Neutrophil (primary cell): ENCODE data around the gene PITPNC1.

Experiments used
- H3K27ac ChIP-seq: fragments of 200-600 bp; sonication (generic); 2 replicates; pipeline ENCODE4 v1.5.1; 2016; ENCODE audit warnings: mild to moderate bottlenecking, moderate library complexity
- H3K27me3 ChIP-seq: fragments of 200-600 bp; sonication (generic); 2 replicates; pipeline ENCODE4 v1.6.0; 2016; ENCODE audit warnings: mild to moderate bottlenecking
- H3K36me3 ChIP-seq: fragments of 200-600 bp; sonication (generic); 2 replicates; pipeline ENCODE4 v1.5.1; 2017
- H3K4me1 ChIP-seq, 2 experiments: fragments of 200-600 bp in 1 of 2; sonication (generic) in 1 of 2; 1 replicate in 1 of 2; 2 replicates in 1 of 2; pipeline versions ENCODE4 v1.5.1 to v1.6.1; 2013 to 2016; ENCODE audit warnings: low read depth in 1 of 2, low read length in 1 of 2, mild to moderate bottlenecking in 1 of 2, moderate library complexity in 1 of 2; ENCODE audit not compliant: control insufficient read depth in 1 of 2, insufficient read depth in 1 of 2
- H3K4me3 ChIP-seq, 2 experiments: fragments of 200-600 bp in 1 of 2; sonication (generic) in 1 of 2; 1 replicate in 1 of 2; 2 replicates in 1 of 2; pipeline ENCODE4 v1.5.1; 2013 to 2016; ENCODE audit warnings: low read depth in 1 of 2, low read length in 1 of 2, mild to moderate bottlenecking in 1 of 2, moderate library complexity in 1 of 2
- H3K9me3 ChIP-seq: fragments of 200-600 bp; sonication (generic); 2 replicates; pipeline ENCODE4 v1.5.1; 2016
- CTCF ChIP-seq: fragments of 200-600 bp; sonication (generic); IDR thresholded peaks from 2 replicates; pipeline ENCODE4 v1.5.1; 2016; ENCODE audit warnings: antibody characterized with exemption

Gene PITPNC1

DNA sequence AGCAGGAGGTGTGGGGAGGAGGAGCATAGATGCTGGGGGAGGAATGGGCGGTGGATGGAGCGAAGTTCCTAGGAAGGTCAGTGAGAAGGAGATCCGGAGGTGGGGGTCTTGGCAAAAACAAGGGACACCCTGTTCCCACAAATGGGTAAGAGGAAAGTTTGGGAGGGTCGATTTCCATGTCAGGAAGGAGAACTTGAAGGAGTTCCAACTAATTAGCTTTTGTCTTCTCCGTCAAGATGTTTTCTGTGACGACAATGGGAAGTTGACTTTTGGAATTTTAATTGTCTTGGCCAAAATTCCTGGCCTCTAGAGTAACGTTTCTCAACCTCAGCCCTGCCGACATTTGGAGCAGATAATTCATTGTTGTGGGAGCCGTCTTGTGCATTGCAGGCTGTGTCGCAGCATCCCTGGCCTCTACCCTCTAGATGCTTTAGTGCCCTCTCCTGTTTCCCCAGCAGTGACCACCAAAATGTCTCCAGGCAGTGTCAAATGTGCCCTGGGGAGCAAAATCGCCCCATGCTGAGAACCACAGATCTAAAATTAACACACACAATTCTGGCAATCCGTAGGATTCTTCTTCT is 97.1 kb downstream of the PITPNC1 start:
- TF ChIP-seq CTCF = no peak
- no peaks in the 10 kb centered on the region for H3K9me3 ChIP-seq
- H3K27me3 ChIP-seq = no peaks in the 10 kb centered on the region
- peaks cover 12 to 13% of the 10 kb centered on the region in 2 experiments for H3K4me1 ChIP-seq
- no peak overlapping the region for H3K27ac ChIP-seq
- H3K4me3 ChIP-seq = no peak overlapping the region
- H3K36me3 ChIP-seq = no peaks in the 10 kb centered on the region

- peak; percentile 82 for TF ChIP-seq CTCF
Observed at GRCh38 chr17:67475161-67475937, 98.3 kb downstream of the PITPNC1 start.

DNA sequence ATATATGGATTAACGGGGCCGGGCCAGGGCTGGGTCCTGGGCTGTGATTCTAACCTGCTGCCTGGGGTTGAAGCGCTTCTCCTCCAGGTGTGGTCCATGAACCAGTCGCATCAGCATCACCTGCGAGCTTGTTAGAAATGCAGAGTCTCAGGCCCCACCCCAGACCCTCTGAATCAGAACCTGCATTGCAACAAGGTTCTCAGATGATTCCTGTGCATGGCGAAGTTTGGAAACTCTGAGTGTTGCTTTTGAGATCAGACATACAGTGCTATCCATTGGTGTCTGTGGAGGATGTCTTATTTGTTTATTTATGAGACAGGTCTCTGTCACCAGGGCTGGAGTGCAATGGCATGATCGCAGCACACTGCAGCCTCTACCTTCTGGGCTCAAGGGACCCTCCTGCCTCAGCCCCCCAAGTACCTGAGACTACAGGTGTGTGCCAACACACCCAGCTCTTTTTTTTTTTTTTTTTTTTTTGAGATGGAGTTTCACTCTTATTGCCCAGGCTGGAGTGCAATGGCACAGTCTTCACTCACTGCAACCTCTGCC is 99.8 kb downstream of the PITPNC1 start:
- no peaks in the 10 kb centered on the region for H3K9me3 ChIP-seq
- H3K27ac ChIP-seq = no peak overlapping the region
- no peak overlapping the region for H3K4me3 ChIP-seq
- no peak for TF ChIP-seq CTCF
- H3K27me3 ChIP-seq = no peaks in the 10 kb centered on the region
- no peaks in the 10 kb centered on the region for H3K36me3 ChIP-seq
- H3K4me1 ChIP-seq = peaks cover 8 to 10% of the 10 kb centered on the region in 2 experiments

More at GRCh38 chr17:67475161-67475937, 98.3 kb downstream of the PITPNC1 start:
- Histone ChIP-seq H3K9me3 (no peaks in the 10 kb centered on the region), H3K27ac (peak overlapping the region; percentile 23), H3K36me3 (no peaks in the 10 kb centered on the region), H3K4me3 (no peak overlapping the region), H3K27me3 (no peaks in the 10 kb centered on the region), H3K4me1 (peaks cover 8 to 10% of the 10 kb centered on the region in 2 experiments)

GRCh38 chr17:67477687-67478086 is 100.6 kb downstream of the PITPNC1 start:
- Histone ChIP-seq H3K27me3 (no peaks in the 10 kb centered on the region), H3K9me3 (no peaks in the 10 kb centered on the region), H3K36me3 (no peaks in the 10 kb centered on the region), H3K4me1 (peaks cover 8 to 10% of the 10 kb centered on the region in 2 experiments), H3K4me3 (no peak overlapping the region), H3K27ac (no peak overlapping the region)
- no peak for TF ChIP-seq CTCF

DNA sequence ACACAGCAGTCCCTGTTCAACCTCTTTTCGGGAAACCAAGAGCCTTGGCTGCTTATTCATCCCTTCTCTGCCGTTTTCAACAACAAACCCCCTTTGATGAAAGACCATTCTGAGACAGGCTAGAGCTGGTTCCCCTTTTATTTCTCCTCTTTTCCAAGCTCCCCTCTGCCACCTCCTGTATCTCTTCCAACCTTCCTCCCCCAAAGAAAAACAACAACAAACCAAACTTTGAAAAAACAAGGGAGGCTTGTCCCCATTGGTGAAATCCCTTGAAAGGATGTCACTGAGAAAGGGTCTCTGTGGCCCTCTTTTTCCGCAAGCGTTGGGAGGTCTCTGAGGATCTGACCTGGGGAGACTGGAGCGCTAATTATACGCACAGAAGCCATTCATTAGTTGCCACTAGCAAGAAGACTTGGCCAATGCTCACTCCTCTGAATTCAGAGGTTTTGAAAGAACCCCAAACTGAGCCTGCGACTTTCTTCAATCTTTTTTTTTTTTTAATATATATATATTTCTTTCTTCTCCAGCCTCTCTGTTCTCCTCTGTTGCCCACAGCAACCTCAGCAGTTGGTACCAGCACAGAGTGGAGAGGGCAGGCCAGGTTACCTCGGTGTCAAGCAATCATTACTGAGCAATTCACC is 101.4 kb downstream of the PITPNC1 start:
- H3K27me3 ChIP-seq = no peaks in the 10 kb centered on the region
- H3K27ac ChIP-seq = no peak overlapping the region
- H3K4me1 ChIP-seq = peaks cover 8 to 13% of the 10 kb centered on the region in 2 experiments
- H3K9me3 ChIP-seq = no peaks in the 10 kb centered on the region
- no peak for TF ChIP-seq CTCF
- no peaks in the 10 kb centered on the region for H3K36me3 ChIP-seq
- H3K4me3 ChIP-seq = no peak overlapping the region
